Astrocyte (in vitro differentiated cells and primary cell): ENCODE data around the gene ACOT7. TPM values are rescaled to one million over a fixed set of nuclear protein-coding genes. Genes with fewer than 3 reads are reported as not detected.

Experiments
- DNase-seq: peaks from one replicate; pipeline ENCODE4 v3.0.0-alpha.2; 2010; ENCODE audit warnings: low read depth
- FAIRE-seq: peaks from 2 replicates; lab custom pipeline; 2011; peaks lifted over from hg19 to GRCh38; lab: Jason Lieb, UNC
- H2AFZ ChIP-seq: 2 replicates; pipeline ENCODE4 v1.6.0; 2012; ENCODE audit warnings: low read depth, low read length, inconsistent platforms
- H3K27ac ChIP-seq: 2 replicates; pipeline ENCODE4 v1.5.1; 2011; ENCODE audit warnings: low read depth, low read length, inconsistent platforms
- H3K27me3 ChIP-seq: 2 replicates; pipeline ENCODE4 v1.6.0; 2011; ENCODE audit warnings: low read length, inconsistent platforms; ENCODE audit not compliant: insufficient read depth
- H3K36me3 ChIP-seq: 2 replicates; pipeline ENCODE4 v1.5.1; 2011; ENCODE audit warnings: low read length, inconsistent platforms; ENCODE audit not compliant: insufficient read depth
- H3K4me1 ChIP-seq: 2 replicates; pipeline ENCODE4 v1.5.1; 2011; ENCODE audit warnings: low read length, inconsistent platforms; ENCODE audit not compliant: insufficient read depth
- H3K4me2 ChIP-seq: 2 replicates; pipeline ENCODE4 v1.6.0; 2012; ENCODE audit warnings: low read length, inconsistent platforms
- H3K4me3 ChIP-seq: 2 replicates; pipeline ENCODE4 v1.5.1; 2011; ENCODE audit warnings: low read depth, mild to moderate bottlenecking, low read length, inconsistent platforms; ENCODE audit not compliant: insufficient read depth
- H3K79me2 ChIP-seq: 2 replicates; pipeline ENCODE4 v1.6.0; 2012; ENCODE audit warnings: mild to moderate bottlenecking, low read length, inconsistent platforms; ENCODE audit not compliant: insufficient read depth
- H3K9ac ChIP-seq: 2 replicates; pipeline ENCODE4 v1.6.0; 2012; ENCODE audit warnings: mild to moderate bottlenecking, low read length, inconsistent platforms
- H3K9me3 ChIP-seq: 2 replicates; pipeline ENCODE4 v1.5.1; 2012; ENCODE audit warnings: low read depth, mild to moderate bottlenecking, low read length, inconsistent platforms; ENCODE audit not compliant: insufficient read depth
- H4K20me1 ChIP-seq: 2 replicates; pipeline ENCODE4 v1.6.0; 2012; ENCODE audit warnings: low read length, inconsistent platforms; ENCODE audit not compliant: insufficient read depth
- H3K27ac Mint-ChIP-seq: one replicate; pipeline ENCODE4 v1.8.0; 2021; ENCODE audit warnings: mild to moderate bottlenecking, mixed read lengths; ENCODE audit not compliant: unreplicated experiment
- H3K27me3 Mint-ChIP-seq: one replicate; pipeline ENCODE4 v1.8.0; 2021; ENCODE audit warnings: low read depth, mixed read lengths; ENCODE audit not compliant: unreplicated experiment
- H3K36me3 Mint-ChIP-seq: one replicate; pipeline ENCODE4 v1.8.0; 2021; ENCODE audit warnings: low read depth, mixed read lengths; ENCODE audit not compliant: unreplicated experiment
- H3K4me1 Mint-ChIP-seq: one replicate; pipeline ENCODE4 v1.8.0; 2021; ENCODE audit warnings: low read depth, mixed read lengths; ENCODE audit not compliant: unreplicated experiment
- H3K4me3 Mint-ChIP-seq: one replicate; pipeline ENCODE4 v1.8.0; 2021; ENCODE audit warnings: mild to moderate bottlenecking, moderate library complexity, mixed read lengths; ENCODE audit not compliant: unreplicated experiment
- H3K9me3 Mint-ChIP-seq: one replicate; pipeline ENCODE4 v1.8.0; 2021; ENCODE audit warnings: mild to moderate bottlenecking, mixed read lengths; ENCODE audit not compliant: unreplicated experiment
- CTCF ChIP-seq: IDR thresholded peaks from 2 replicates; pipeline ENCODE4 v1.5.1; 2011; ENCODE audit warnings: low read depth, mild to moderate bottlenecking, inconsistent platforms, low read length, moderate library complexity; ENCODE audit not compliant: insufficient read depth
- EZH2 ChIP-seq: IDR thresholded peaks from 2 replicates; pipeline ENCODE4 v1.6.1; 2012; ENCODE audit warnings: mild to moderate bottlenecking, low read length, inconsistent platforms; ENCODE audit not compliant: insufficient read depth
- total RNA-seq: library from RNA; stranded (reverse); gene quantifications from 2 replicates; pipeline ENCODE4 v1.2.1, GENCODE V29; 2021

The ACOT7 gene
- total RNA-seq, 1 donor from 2014 or later = 91.1 TPM

- H4K20me1 ChIP-seq = peaks cover 35% of the 10 kb centered on the region
- Mint-ChIP-seq H3K4me1 (peaks cover 12% of the 10 kb centered on the region), H3K27ac (peak overlapping the region; percentile 64), H3K9me3 (no peaks in the 10 kb centered on the region), H3K27me3 (no peaks in the 10 kb centered on the region), H3K36me3 (peaks cover 14% of the 10 kb centered on the region), H3K4me3 (no peak overlapping the region)
- H3K9ac ChIP-seq = peak overlapping the region; percentile 49
- peaks cover 20% of the 10 kb centered on the region for H3K79me2 ChIP-seq
- no peaks in the 10 kb centered on the region for H3K9me3 ChIP-seq
- TF ChIP-seq EZH2 (no peak), CTCF (no peak)
- peaks cover 21% of the 10 kb centered on the region for H3K4me1 ChIP-seq
- FAIRE-seq = no peak
- no peak overlapping the region for H3K4me3 ChIP-seq
- peak overlapping the region; percentile 60 for H3K4me2 ChIP-seq
- H3K27ac ChIP-seq = peak overlapping the region; percentile 48
- DNase-seq = peak; percentile 85
- peak overlapping the region; percentile 62 for H2AFZ ChIP-seq
- no peaks in the 10 kb centered on the region for H3K27me3 ChIP-seq
- no peaks in the 10 kb centered on the region for H3K36me3 ChIP-seq
Measured at GRCh38 chr1:6348511-6349191, 44.9 kb downstream of the ACOT7 start.

- H3K9me3 Mint-ChIP-seq = no peaks in the 10 kb centered on the region
- Histone ChIP-seq H3K36me3 (no peaks in the 10 kb centered on the region), H2AFZ (peak overlapping the region; percentile 62), H3K4me1 (peaks cover 22% of the 10 kb centered on the region), H4K20me1 (peaks cover 42% of the 10 kb centered on the region), H3K4me2 (peak overlapping the region; percentile 60), H3K4me3 (no peak overlapping the region), H3K27ac (peak overlapping the region; percentile 48), H3K79me2 (peaks cover 19% of the 10 kb centered on the region), H3K9ac (peak overlapping the region; percentile 49), H3K9me3 (no peaks in the 10 kb centered on the region), H3K27me3 (no peaks in the 10 kb centered on the region)
- H3K27me3 Mint-ChIP-seq = no peaks in the 10 kb centered on the region
- H3K4me3 Mint-ChIP-seq = peak overlapping the region; percentile 67
- H3K27ac Mint-ChIP-seq = peak overlapping the region; percentile 64
- H3K4me1 Mint-ChIP-seq = peaks cover 11% of the 10 kb centered on the region
- H3K36me3 Mint-ChIP-seq = peaks cover 14% of the 10 kb centered on the region
- peak; percentile 39 for DNase-seq
- TF ChIP-seq CTCF = peak; percentile 41
- no peak for TF ChIP-seq EZH2
- FAIRE-seq = no peak
Measured at GRCh38 chr1:6347641-6348487, 45.7 kb downstream of the ACOT7 start.
